Measurements from ENCODE around the gene CALR3. TPM values are rescaled to one million over a fixed set of nuclear protein-coding genes. Genes with fewer than 3 reads are reported as not detected.

The CALR3 gene
- total and polyA plus RNA-seq, 2 of the 13 experiments (the other 11 are each of a cell fraction or from before 2014, with no cell fraction given): not detected

GRCh38 chr19:16459680-16460079 is 36.3 kb downstream of the CALR3 start:
- Histone ChIP-seq H3K79me2 (ENCODE audit: insufficient read depth, low read length) (peaks cover 91% of the 10 kb centered on the region), H2AFZ (ENCODE audit: low read length) (no peak overlapping the region), H3K4me1 (ENCODE audit: insufficient read depth, low read length) (peaks cover 78% of the 10 kb centered on the region), H3K9me3 (ENCODE audit: low read length) (no peaks in the 10 kb centered on the region), H3K27ac (ENCODE audit: extremely low read length, insufficient read depth, low read length) (no peak overlapping the region), H3K9ac (ENCODE audit: insufficient read depth, low read depth, low read length) (no peak overlapping the region), H3K4me2 (ENCODE audit: low read depth, low read length) (no peak overlapping the region), H3K36me3 (replicated peaks in 1 of 2; ENCODE audit: control insufficient read depth in 1 of 2, insufficient read depth in 2 of 2, low read length in 2 of 2) (peaks cover 1 to 3% of the 10 kb centered on the region in 2 experiments; a peak in 1 of 5 replicates), H3K4me3 (replicated peaks in 1 of 3; ENCODE audit: insufficient read depth in 1 of 3, low read depth in 2 of 3, low read length in 3 of 3) (no peak overlapping the region), H4K20me1 (ENCODE audit: insufficient read depth, low read length) (peaks cover 24% of the 10 kb centered on the region), H3K27me3 (ENCODE audit: control insufficient read depth in 1 of 2, insufficient read depth in 2 of 2, low read length in 2 of 2) (no peaks in the 10 kb centered on the region)
- ChIA-PET CTCF (ENCODE audit: low intra/inter-chr PET ratio, low total read pairs) (no interaction called here), POLR2A (no interaction called here)
- ATAC-seq (no peak), FAIRE-seq (no peak), DNase-seq (ENCODE audit: low spot score) (no peak)
- intact Hi-C loops (cut with micrococcal nuclease; ENCODE audit: unreplicated experiment): no loop called here
- in situ Hi-C loops (cut with HindIII; ENCODE audit: extremely low pct_ligation_motif_present, low pct_unique_long_range_greater_than_20kb): no loop called here
- no TSS peak for BruUV-seq (replicated peaks)
- WGBS (ENCODE audit: low lambda C conversion rate): 96% methylated on average over 3 of the region's 3 CpGs
- TF ChIP-seq ZNF337 (CRISPR knock-in tag; IDR thresholded peaks at IDR 0.05; ENCODE audit: borderline replicate concordance, low read depth): no peak
- TF ChIP-seq ATF4 (CRISPR knock-in tag; IDR thresholded peaks at IDR 0.05): no peak
- no peak for TF ChIP-seq ZNF891 (CRISPR knock-in tag; IDR thresholded peaks at IDR 0.05)
- no peak for TF ChIP-seq ZKSCAN8 (CRISPR knock-in tag; IDR thresholded peaks at IDR 0.05; ENCODE audit: borderline replicate concordance)
- TF ChIP-seq THAP8 (CRISPR knock-in tag; IDR thresholded peaks at IDR 0.05; ENCODE audit: borderline replicate concordance): no peak
- no peak for TF ChIP-seq SRSF4 (IDR thresholded peaks at IDR 0.05; ENCODE audit: low read depth, low read length, poor library complexity, severe bottlenecking)
- TF ChIP-seq CREB1 (IDR thresholded peaks at IDR 0.05): no peak
- no peak for TF ChIP-seq CREB1 (CRISPR knock-in tag; IDR thresholded peaks at IDR 0.05)
- TF ChIP-seq SMAD9 (CRISPR knock-in tag; IDR thresholded peaks at IDR 0.05): no peak
- no peak for TF ChIP-seq PITX1 (CRISPR knock-in tag; IDR thresholded peaks at IDR 0.05)
- TF ChIP-seq ZKSCAN5 (CRISPR knock-in tag; IDR thresholded peaks at IDR 0.05): no peak
- TF ChIP-seq TCF12 (IDR thresholded peaks at IDR 0.05): no peak
- TF ChIP-seq TCF12 (CRISPR knock-in tag; IDR thresholded peaks at IDR 0.05): no peak
- TF ChIP-seq RERE (CRISPR knock-in tag; IDR thresholded peaks at IDR 0.05; ENCODE audit: low read depth): no peak
- no peak for TF ChIP-seq SMAD3 (CRISPR knock-in tag; IDR thresholded peaks at IDR 0.05)
- no peak for TF ChIP-seq RFXANK (CRISPR knock-in tag; IDR thresholded peaks at IDR 0.05)
- TF ChIP-seq CENPX (CRISPR knock-in tag; IDR thresholded peaks at IDR 0.05): no peak
